HG03439 (cell line): Measurements from ENCODE around the gene RABL2B.

Experiments used
- ATAC-seq: cut with Tn5 transposase; IDR thresholded peaks from one replicate; pipeline ENCODE4 v1.9.1; 2021; ENCODE audit warnings: mild to moderate bottlenecking, moderate library complexity; ENCODE audit not compliant: unreplicated experiment

RABL2B gene

DNA sequence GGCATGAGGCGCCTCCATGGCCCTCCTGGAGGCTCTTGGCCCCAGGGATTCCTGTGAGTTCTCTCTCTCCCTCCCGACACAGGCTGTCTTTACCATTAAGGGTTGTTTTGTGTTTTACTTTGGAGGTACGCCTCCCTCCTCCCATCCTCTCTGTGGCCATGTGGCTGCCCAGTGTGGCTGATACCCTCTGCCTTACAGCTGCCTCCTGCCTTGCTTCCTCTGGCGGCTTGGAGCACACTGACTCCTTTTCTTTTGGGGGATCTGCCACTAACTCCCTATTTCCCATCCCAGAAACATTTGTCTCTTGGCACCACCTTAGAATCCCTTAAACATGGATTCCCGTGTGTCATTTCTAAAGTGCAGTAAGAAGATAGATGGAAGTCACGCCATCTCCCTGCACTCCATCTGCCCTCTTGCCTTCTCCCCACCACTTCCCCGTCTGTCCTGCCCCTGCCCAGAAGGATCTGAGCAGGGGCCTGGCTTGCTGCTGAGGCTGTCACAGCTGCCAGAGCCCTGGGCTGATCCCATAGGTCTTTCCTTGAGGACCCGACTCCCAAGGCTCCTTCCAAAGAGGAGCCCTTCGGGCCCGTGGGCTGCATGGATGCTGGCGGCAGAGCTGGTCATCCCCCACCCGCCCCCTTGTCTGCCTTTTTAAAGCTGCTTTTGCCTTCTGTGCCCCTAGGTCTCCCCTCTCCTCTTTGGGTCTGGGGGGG is 60.6 kb downstream of the RABL2B start:
- no peak for ATAC-seq

- ATAC-seq = no peak
Observed at GRCh38 chr22:50722048-50722701, 61.3 kb downstream of the RABL2B start.

- ATAC-seq = no peak
Observed at GRCh38 chr22:50721257-50721844, 62.1 kb downstream of the RABL2B start.

GRCh38 chr22:50720301-50721256 is 62.9 kb downstream of the RABL2B start:
- ATAC-seq = no peak

DNA sequence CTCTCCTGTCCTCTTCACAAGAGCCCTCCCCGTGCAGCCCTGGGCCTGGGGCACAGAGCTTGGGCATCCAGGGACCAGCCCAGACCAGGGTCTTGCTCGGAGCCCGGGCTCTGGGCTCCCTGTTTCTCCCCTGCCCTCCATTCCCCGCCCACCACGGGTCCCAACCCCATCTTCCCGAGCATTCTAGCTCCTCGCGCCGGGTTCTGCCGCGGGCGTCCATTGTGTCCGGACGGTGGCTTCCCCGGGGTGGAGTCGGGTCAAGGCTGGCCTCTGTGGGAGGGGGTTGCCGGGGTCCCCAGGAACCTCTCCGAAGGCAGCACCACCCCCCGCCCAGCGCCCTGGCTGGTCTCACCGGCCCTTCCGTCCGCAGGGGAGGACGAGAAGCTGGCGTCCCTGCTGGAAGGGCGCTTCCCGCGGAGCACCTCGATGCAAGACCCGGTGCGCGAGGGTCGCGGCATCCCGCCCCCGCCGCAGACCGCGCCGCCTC is 63.6 kb downstream of the RABL2B start:
- no peak for ATAC-seq

GRCh38 chr22:50718352-50718709 is 65.1 kb downstream of the RABL2B start:
- no peak for ATAC-seq

DNA sequence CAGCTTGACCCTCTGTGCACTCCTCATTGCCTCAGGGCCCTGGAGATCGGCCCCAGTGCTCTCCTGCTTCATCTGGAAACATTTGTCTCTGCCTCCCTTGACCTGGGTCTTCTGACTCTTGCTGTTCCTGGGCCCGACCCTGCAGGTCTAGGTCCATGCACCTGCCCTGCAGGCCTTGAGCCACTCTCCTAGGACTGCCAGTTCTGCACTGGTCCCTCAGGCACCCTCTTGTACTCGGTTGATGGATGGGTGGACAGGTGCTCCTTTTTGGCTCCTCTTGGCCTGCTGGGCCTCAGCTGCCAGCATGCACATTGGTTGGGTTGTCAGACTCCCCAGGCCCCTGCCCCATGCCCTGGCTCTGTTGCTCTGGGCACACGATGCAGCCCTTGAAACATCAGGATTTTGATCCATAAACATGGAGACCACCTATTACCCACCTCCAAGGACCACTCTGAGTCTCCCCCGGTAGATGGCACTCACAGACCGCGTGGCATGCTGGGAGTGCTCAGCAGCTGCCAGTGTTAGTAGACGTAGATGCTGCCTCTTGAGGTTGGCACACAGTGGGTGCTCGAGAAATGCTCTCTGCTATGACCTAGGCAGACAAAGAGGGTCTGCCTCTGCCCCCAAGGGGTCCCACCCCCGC is 65.6 kb downstream of the RABL2B start:
- ATAC-seq = no peak
